ENCODE measurements around the gene CDADC1. TPM values are rescaled to one million over a fixed set of nuclear protein-coding genes. Genes with fewer than 3 reads are reported as not detected.

The CDADC1 gene
- polyA plus RNA-seq, 1 of the 3 experiments (the other 2 are of a cell fraction), result 3.5 TPM

- Histone ChIP-seq H3K4me2 (no peak overlapping the region), H3F3A (replicated peaks; ENCODE audit: insufficient read depth) (no peaks in the 10 kb centered on the region), H2AFZ (ENCODE audit: low read depth) (no peak overlapping the region), H3K9me3 (no peaks in the 10 kb centered on the region), H3K4me1 (ENCODE audit: control insufficient read depth in 1 of 2, insufficient read depth in 2 of 2, low read depth in 1 of 2, low read length in 1 of 2) (no peaks in the 10 kb centered on the region), H3K79me2 (ENCODE audit: insufficient read depth) (no peaks in the 10 kb centered on the region), H3K4me3 (ENCODE audit: low read depth in 2 of 2, low read length in 1 of 2) (no peak overlapping the region), H4K20me1 (ENCODE audit: insufficient read depth) (no peaks in the 10 kb centered on the region), H3K9me2 (no peaks in the 10 kb centered on the region), H3K27me3 (ENCODE audit: insufficient read depth) (no peaks in the 10 kb centered on the region), H3K9ac (no peak overlapping the region), H3K36me3 (replicated peaks in 1 of 2; ENCODE audit: control insufficient read depth in 1 of 2, insufficient read depth in 2 of 2, low read length in 1 of 2) (no peaks in the 10 kb centered on the region), H3K27ac (ENCODE audit: low read depth in 2 of 2, low read length in 1 of 2) (no peak overlapping the region)
- no peak for TF ChIP-seq EP300 (IDR thresholded peaks at IDR 0.05; ENCODE audit: borderline replicate concordance in 1 of 2, low read depth in 1 of 2, low read length in 1 of 2)
- TF ChIP-seq SIN3A (IDR thresholded peaks at IDR 0.05; ENCODE audit: borderline replicate concordance, low read depth, low read length), result no peak
- TF ChIP-seq RCOR1 (IDR thresholded peaks at IDR 0.05; ENCODE audit: low read length), result no peak
- TF ChIP-seq FOSL2 (IDR thresholded peaks at IDR 0.05; ENCODE audit: borderline replicate concordance, low read depth), result no peak
- TF ChIP-seq RFX5 (IDR thresholded peaks at IDR 0.05; ENCODE audit: low read length), result no peak
- TF ChIP-seq FOXJ3 (CRISPR knock-in tag; IDR thresholded peaks at IDR 0.05), result no peak
- TF ChIP-seq TEAD4 (IDR thresholded peaks at IDR 0.05; ENCODE audit: borderline replicate concordance, insufficient read depth), result no peak
- TF ChIP-seq TCF12 (IDR thresholded peaks at IDR 0.05), result no peak
- ChIA-PET CTCF (interaction anchor here (0.7 kb wide), 1 partner anchor 19 kb away, joined by 3 read pairs; no protein-coding TSS in a partner anchor), POLR2A (no interaction called here)
- DNase-seq, result no peak
- 100% methylated on average over 1 of the region's 1 CpG for WGBS (ENCODE audit: low lambda C conversion rate)
Observed at GRCh38 chr13:49330546-49330864, 82.8 kb downstream of the CDADC1 start.

- no peaks in the 10 kb centered on the region for H3K27me3 ChIP-seq (ENCODE audit: insufficient read depth)
- TF ChIP-seq NFIC (IDR thresholded peaks at IDR 0.05; ENCODE audit: borderline replicate concordance), result no peak
- TF ChIP-seq, protein P1, sequence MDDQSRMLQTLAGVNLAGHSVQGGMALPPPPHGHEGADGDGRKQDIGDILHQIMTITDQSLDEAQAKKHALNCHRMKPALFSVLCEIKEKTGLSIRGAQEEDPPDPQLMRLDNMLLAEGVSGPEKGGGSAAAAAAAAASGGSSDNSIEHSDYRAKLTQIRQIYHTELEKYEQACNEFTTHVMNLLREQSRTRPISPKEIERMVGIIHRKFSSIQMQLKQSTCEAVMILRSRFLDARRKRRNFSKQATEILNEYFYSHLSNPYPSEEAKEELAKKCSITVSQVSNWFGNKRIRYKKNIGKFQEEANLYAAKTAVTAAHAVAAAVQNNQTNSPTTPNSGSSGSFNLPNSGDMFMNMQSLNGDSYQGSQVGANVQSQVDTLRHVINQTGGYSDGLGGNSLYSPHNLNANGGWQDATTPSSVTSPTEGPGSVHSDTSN (IDR thresholded peaks at IDR 0.05), result no peak
- TF ChIP-seq IRF3 (IDR thresholded peaks at IDR 0.05; ENCODE audit: low read depth, low read length), result no peak
- no peak for TF ChIP-seq GATA2 (CRISPR knock-in tag; IDR thresholded peaks at IDR 0.05)
- no peak for TF ChIP-seq TAF1 (IDR thresholded peaks at IDR 0.05; ENCODE audit: borderline replicate concordance, low read depth, low read length)
- no peak for TF ChIP-seq GABPA (IDR thresholded peaks at IDR 0.05; ENCODE audit: low read depth)
- TF ChIP-seq, protein P2, sequence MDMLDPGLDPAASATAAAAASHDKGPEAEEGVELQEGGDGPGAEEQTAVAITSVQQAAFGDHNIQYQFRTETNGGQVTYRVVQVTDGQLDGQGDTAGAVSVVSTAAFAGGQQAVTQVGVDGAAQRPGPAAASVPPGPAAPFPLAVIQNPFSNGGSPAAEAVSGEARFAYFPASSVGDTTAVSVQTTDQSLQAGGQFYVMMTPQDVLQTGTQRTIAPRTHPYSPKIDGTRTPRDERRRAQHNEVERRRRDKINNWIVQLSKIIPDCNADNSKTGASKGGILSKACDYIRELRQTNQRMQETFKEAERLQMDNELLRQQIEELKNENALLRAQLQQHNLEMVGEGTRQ (IDR thresholded peaks at IDR 0.05; ENCODE audit: borderline replicate concordance, low read depth, low read length), result no peak
- TF ChIP-seq, protein P3, sequence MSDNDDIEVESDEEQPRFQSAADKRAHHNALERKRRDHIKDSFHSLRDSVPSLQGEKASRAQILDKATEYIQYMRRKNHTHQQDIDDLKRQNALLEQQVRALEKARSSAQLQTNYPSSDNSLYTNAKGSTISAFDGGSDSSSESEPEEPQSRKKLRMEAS (IDR thresholded peaks at IDR 0.05; ENCODE audit: low read depth), result no peak
- TF ChIP-seq FOXM1 (IDR thresholded peaks at IDR 0.05; ENCODE audit: low read depth), result no peak
- TF ChIP-seq TCF12 (IDR thresholded peaks at IDR 0.05), result no peak
- no peak for TF ChIP-seq RFX5 (IDR thresholded peaks at IDR 0.05; ENCODE audit: low read length)
- no peaks in the 10 kb centered on the region for H3K4me1 ChIP-seq (ENCODE audit: control insufficient read depth in 1 of 2, insufficient read depth in 2 of 2, low read depth in 1 of 2, low read length in 1 of 2)
- POLR2A ChIA-PET, result no interaction called here
- H3K9ac ChIP-seq, result no peak overlapping the region
- no peaks in the 10 kb centered on the region for H3K9me2 ChIP-seq
- WGBS (ENCODE audit: low lambda C conversion rate), result 76% methylated on average over 4 of the region's 4 CpGs
- no peaks in the 10 kb centered on the region for H3K79me2 ChIP-seq (ENCODE audit: insufficient read depth)
- peaks cover 0 to 6% of the 10 kb centered on the region in 2 experiments for H3K36me3 ChIP-seq (replicated peaks in 1 of 2; ENCODE audit: control insufficient read depth in 1 of 2, insufficient read depth in 2 of 2, low read length in 1 of 2)
- no peak overlapping the region for H3K27ac ChIP-seq (ENCODE audit: low read depth in 2 of 2, low read length in 1 of 2)
- no peak for DNase-seq
- CTCF ChIA-PET, result no interaction called here
- H3K9me3 ChIP-seq, result no peaks in the 10 kb centered on the region
- H3F3A ChIP-seq (replicated peaks; ENCODE audit: insufficient read depth), result no peaks in the 10 kb centered on the region
- H3K4me3 ChIP-seq (ENCODE audit: low read depth in 2 of 2, low read length in 1 of 2), result no peak overlapping the region
- H4K20me1 ChIP-seq (ENCODE audit: insufficient read depth), result no peaks in the 10 kb centered on the region
- H2AFZ ChIP-seq (ENCODE audit: low read depth), result no peak overlapping the region
- H3K4me2 ChIP-seq, result no peak overlapping the region
Observed at GRCh38 chr13:49336655-49337054, 88.9 kb downstream of the CDADC1 start.

All from SK-N-SH (cell line).